GM21737 (cell line): ENCODE results near the gene TCEA3.

Source experiments
- ATAC-seq: cut with Tn5 transposase; IDR thresholded peaks from one replicate; pipeline ENCODE4 v1.9.1; 2021; ENCODE audit warnings: mild to moderate bottlenecking, moderate library complexity; ENCODE audit not compliant: unreplicated experiment

TCEA3 gene

DNA sequence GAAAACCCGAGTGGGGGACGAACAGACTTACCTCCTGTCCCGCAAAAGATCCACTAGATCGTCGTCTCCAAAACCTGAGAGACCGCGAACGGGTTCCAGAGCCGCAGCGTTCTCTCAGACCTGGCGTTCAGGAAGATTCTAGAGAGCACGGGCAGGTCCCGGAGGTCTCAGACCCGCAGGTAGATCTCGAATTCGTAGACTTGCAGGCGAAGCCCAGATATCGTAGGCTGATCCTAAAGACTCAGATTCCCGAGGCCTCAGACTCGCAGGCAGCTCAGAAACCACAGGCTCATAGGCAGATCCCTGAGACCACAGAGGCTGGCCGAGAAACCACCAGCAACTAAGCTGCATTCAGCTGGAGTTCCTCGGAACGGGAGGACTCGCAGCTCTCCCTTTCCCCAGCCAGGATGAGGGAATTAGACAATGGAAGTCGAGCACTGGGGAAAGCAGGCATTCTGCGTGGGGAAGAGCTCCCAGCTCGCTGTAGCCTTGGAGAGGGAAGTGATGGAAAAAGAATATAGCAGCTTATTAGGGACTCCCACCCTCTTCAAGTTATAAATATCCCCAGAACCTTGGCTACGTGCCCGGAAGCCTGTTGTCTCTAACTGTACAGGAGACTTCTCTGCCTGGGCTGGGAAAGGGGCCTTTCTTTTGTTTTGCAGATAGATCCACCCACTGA, 55.1 kb downstream of the TCEA3 start, which contains the start of gene ZNF436:
Gene ZNF436 (minus strand): TSS at position 502 of the 679 bp plus-strand sequence. CDS start 1,831 bp downstream, outside the sequence.
- ATAC-seq, result no peak

- peak; percentile 69 for ATAC-seq
Observed at GRCh38 chr1:23368562-23369334, 55.8 kb downstream of the TCEA3 start.

- ATAC-seq, result peak; percentile 89
Observed at GRCh38 chr1:23367791-23368561, 56.6 kb downstream of the TCEA3 start.

DNA sequence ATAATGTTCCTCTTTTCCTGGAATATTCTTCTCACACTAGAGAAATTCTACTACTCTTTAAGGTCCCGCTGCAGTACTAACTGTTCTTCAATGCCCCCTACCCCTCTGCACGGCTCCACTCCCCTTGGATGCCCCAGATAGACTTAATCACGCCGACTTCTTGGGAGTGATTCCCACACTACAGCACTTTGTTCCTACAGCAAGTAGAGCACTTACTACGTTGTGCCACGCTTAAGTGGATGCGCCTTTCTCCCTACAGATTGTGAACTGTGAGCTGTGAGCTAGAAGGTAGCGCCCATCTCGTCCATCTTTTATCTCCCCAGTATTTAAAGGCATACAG, 57.1 kb downstream of the TCEA3 start:
- no peak for ATAC-seq

DNA sequence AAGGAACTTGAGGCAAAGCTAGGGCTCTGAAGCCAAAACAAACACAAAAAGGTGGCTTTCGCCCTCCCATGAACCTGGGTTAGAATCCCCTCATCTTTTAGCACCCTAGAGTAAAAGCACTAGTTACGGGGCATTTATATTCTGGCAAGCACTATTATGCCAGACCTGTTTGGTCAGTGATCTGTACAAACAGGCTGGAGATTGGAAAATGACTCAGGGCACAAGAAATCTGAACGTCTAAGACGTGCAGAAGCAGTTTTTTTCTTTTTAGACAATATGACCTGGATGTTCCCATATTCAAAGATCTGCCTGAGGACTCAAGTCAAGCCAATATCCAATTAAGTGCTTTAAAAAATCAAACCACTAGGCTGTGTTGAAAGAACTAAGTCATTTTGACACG, 58.0 kb downstream of the TCEA3 start:
- no peak for ATAC-seq

GRCh38 chr1:23366146-23366545, 58.4 kb downstream of the TCEA3 start:
- ATAC-seq, result no peak

DNA sequence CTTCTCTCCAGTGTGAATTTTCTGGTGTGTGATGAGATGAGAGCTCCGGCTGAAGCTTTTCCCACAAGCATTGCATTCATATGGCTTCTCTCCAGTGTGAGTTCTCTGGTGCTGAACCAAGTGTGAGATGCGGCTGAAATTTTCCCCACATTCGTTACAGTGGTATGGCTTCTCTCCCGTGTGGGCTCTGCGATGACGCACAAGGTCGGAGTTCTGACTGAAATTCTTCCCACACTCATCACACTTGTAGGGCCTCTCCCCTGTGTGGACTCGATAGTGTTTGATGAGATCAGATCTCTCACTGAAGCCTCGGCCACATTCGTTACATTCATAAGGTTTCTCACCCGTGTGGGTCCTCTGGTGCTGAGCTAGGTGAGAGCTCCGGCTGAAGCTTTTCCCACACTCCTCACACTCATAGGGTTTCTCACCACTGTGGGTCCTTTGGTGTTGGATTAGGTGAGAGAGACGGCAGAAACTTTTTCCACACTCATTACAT, 62.3 kb downstream of the TCEA3 start:
- ATAC-seq, result no peak

- no peak for ATAC-seq
Observed at GRCh38 chr1:23358310-23358875, 66.2 kb downstream of the TCEA3 start.

DNA sequence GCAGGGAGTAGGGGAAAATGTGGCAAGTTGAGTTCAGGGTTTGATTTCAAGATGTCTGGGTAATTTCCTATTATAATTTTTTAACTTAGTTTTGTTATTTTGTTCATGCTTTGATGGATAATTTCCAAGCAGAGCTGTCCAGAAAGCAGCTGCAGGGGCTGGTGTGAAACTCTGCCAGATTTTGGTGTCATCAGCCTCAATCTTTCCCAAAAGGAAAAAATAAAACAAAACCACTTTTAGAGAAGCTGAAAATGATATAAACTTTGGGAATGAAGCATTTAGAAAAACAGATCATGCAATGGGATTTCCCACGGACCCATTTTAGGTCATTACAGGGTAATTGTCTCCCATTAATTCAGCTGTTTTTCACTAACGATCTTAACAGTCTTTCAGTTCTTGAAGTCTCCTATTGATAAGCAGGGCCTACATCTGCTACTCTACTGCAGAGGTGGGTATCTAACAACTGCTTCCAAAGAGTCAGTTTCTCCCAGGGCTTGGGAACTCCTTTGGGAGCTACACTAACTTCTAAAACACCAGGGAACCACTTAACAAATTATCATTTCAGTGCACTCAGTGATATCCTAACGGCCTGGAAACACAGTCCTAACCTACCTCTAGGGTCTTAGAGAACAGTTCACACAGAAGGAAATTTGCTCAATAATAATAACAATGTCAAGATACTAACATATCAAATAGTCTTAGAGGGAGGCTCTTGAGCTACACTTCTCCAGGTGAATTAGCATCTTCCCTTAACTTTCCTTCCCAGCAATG, 67.2 kb downstream of the TCEA3 start:
- no peak for ATAC-seq

DNA sequence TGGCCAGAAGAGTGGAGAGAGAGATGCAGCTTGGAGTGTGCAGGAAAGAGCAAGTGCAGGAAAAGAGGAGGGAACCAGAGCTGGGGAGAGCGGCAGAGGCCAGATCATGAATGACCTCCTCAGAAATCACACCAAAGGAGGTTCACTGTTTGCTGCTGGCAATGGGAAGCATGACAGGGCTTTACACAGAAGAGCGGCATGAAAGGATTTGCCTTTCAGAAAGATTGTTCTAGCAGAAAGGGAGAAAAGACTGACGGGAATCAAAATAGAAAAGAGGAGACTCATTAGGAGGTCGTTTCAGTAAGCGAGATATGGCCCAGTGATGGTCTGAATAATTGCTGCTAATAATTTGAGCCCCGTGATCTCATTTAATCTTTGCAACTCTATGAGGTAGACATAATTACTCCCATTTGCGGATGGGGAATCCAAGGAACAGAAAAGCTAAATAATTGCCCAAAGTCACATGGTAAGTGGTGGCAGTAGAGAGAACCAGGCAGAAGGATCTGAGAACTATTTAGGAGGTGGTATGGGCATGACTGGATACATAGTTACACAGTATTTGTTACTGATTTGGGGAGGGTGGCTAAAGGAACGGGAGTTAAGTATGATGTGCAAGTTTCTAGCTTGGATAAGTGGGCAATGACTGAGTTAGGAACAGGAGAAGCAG, 67.9 kb downstream of the TCEA3 start:
- no peak for ATAC-seq

DNA sequence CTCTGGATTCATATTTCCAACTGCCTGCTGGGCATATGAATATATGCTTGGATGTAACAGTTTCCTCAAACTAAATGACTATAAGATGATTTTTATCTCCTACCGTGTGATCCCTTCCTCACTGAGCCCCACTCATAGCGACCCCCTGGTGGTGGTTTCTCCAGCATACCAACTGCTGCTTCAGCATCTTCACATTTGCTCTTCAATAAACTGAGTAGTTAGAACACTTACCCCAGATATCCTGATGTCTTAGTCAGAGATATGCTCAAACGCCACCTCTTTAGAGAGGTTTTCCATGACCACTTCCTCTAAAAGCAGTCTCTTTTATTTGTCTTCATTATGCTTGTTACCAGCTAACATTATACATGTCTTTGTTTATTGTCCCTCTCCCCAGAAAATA, 70.3 kb downstream of the TCEA3 start:
- ATAC-seq, result no peak

- no peak for ATAC-seq
Observed at GRCh38 chr1:23352096-23352695, 72.4 kb downstream of the TCEA3 start.

GRCh38 chr1:23345920-23346319, 78.6 kb downstream of the TCEA3 start:
- no peak for ATAC-seq

GRCh38 chr1:23344987-23345472, 79.5 kb downstream of the TCEA3 start:
- ATAC-seq, result no peak

GRCh38 chr1:23344111-23344986, 80.2 kb downstream of the TCEA3 start, which contains the start of gene HNRNPR:
Gene HNRNPR, minus strand, starts transcription at chr1:23344284. Its CDS starts 3,276 bp downstream, at chr1:23341008.
- ATAC-seq, result peak; percentile 95

GRCh38 chr1:23343221-23344110, 81.1 kb downstream of the TCEA3 start:
- peak; percentile 19 for ATAC-seq
